ENCODE measurements around the gene DIAPH2.

DNA sequence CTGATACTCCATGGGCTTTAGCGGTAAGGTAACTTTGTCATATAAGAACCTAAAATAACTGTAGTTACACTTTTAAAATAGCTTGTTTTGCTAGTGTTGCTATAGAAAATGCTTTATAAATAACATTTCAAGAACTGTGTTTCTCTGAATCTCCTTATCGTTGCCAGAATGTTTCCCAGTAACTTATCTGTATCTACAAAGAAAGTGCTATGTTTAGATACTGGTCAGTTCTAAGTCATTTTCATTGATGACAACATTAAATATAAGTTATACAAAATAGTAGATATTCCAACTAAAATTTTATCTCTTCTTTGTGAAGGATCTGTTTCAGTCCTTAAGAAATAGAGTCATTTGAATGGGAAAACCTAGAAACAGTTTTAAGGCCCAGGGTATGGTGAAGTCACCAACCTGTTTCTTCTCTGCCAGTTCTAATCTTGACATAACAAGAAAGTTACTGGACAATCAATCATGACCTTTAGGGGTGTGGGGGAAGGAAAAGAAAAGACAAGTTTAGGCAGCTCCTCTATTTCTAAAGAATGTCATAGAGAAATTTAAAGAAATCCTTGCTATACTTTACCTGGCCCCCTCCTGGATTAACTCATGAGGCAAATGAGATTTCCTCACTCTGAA lies 625.0 kb downstream of the DIAPH2 start:
- TF ChIP-seq CTCF (conservative IDR thresholded peaks at IDR 0.05; ENCODE audit: low read length) (no peak), EZH2phosphoT487 (IDR thresholded peaks at IDR 0.05; ENCODE audit: borderline replicate concordance) (no peak)
